Dendritic cell treated with granulocyte-macrophage colony-stimulating factor and Interleukin-4, amounts not matched to agents 40 ng/mL and 50 ng/mL, for 4 days (primary cell): ENCODE results near the gene RRP8.

Experiments used
- H3K27ac Mint-ChIP-seq: one replicate; pipeline ENCODE4 v1.8.0; 2022; ENCODE audit warnings: mild to moderate bottlenecking, mixed read lengths
- H3K27me3 Mint-ChIP-seq: one replicate; pipeline ENCODE4 v1.8.0; 2022; ENCODE audit warnings: mild to moderate bottlenecking, mixed read lengths
- H3K36me3 Mint-ChIP-seq: one replicate; pipeline ENCODE4 v1.8.0; 2022; ENCODE audit warnings: low read depth, mixed read lengths
- H3K4me1 Mint-ChIP-seq: one replicate; pipeline ENCODE4 v1.8.0; 2022; ENCODE audit warnings: low read depth, mixed read lengths
- H3K4me3 Mint-ChIP-seq: one replicate; pipeline ENCODE4 v1.8.0; 2022; ENCODE audit warnings: mild to moderate bottlenecking, moderate library complexity, mixed read lengths
- H3K9me3 Mint-ChIP-seq: one replicate; pipeline ENCODE4 v1.8.0; 2022; ENCODE audit warnings: mixed read lengths
- intact Hi-C: fragments of 100-400 bp; cut with micrococcal nuclease; formaldehyde crosslinking; loops from one replicate; pipeline ENCODE4 v1.15.0; 2022

Gene RRP8

DNA sequence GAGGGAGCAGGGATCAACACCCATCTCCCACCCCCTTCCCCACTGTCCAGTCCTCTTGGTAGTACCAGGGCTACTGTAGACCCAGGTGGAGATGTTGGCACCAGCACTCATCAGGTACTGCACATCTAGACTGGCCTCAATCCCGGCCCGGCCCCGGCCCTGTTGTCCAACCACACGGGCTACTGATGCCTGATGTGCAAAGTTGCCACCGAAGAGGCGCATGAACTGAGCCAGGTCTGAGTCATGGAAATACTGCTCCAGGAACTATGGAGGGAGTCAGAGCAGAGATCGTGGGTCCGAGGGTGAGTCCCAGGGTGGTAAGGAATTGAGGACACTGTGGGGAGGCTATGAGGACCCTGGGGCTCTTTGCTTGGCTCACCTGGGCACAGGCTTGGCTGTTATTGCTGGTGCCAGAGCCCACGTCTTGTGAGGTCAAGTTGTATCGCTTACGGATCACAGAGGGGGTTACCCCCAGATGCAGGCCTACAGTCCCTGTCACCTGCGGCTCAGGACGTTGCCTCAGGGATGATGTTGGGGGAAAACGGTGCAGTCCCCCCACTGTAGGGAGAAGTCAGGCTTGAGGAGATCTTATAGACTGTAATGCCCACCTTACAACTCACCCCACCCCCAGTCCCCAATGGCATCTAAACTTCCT, 13.3 kb upstream of the RRP8 start:
- Mint-ChIP-seq H3K36me3 (peaks cover under 1% of the 10 kb centered on the region), H3K27me3 (peaks cover 1% of the 10 kb centered on the region), H3K4me1 (peaks cover 4% of the 10 kb centered on the region), H3K9me3 (no peaks in the 10 kb centered on the region), H3K27ac (no peak overlapping the region), H3K4me3 (peak overlapping the region; percentile 34)
- intact Hi-C loops = loop anchor here (5.0 kb wide), 1 partner anchor 134 kb away; the partner anchor contains the start of genes ARFIP2 and TIMM10B

DNA sequence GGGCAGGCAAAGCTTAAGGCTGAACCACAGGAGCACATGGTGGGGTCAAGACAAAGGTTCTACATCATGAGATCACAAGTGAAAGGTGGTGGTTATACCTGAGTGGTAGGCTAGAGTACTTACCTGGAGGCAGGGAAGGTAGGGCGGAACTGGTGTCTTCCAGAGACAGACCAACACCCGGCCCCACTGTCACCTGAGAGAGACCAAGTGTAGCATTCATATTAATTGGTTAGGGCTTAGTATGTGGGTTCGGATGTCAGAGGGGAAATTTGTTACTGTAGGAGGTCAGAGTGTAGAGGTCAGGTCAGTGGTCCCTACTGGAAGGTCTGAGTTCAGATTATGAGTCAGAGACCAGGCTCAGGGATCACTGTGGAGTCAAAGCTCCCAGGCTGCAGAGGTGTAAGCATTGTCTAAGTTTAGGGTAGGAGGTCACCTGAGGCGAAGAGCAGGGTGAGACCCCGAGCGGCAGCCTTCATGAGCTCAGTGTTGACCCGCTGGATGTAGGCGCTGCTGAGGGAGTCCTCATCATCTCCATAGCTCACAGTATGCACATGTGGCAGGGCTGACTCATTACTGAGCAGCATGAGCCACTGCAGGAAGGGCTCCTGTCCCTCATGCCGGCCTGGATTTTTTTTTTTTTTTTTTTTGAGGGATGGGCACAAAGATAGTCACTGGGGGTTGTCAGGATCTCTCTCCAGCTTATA, 12.6 kb upstream of the RRP8 start:
- Mint-ChIP-seq H3K27ac (no peak overlapping the region), H3K27me3 (no peaks in the 10 kb centered on the region), H3K4me1 (peaks cover 6% of the 10 kb centered on the region), H3K9me3 (no peaks in the 10 kb centered on the region), H3K4me3 (peak overlapping the region; percentile 32), H3K36me3 (peaks cover 7% of the 10 kb centered on the region)
- intact Hi-C loops = loop anchor here (5.0 kb wide), 1 partner anchor 134 kb away; the partner anchor contains the start of genes ARFIP2 and TIMM10B

DNA sequence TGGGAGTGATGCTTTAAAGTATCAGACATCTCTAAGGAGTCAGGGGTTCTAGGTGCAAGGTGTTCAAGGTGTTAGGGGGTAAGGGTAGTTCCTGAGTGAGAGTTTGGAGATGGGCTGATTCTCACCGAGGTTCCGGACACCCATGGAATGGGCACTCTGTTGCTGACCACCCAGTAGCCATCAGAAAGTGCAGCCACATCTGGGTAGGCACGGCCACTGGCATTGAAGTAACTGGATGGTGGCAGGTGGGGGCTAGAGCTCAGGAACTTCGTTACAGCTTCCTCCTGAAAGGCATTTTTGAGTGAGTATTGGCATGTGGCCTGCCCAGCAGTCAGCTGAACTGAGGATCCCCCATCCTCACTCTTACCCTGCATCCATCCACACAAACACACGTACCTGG, 11.6 kb upstream of the RRP8 start:
- H3K4me1 Mint-ChIP-seq = peaks cover 16% of the 10 kb centered on the region
- no peaks in the 10 kb centered on the region for H3K27me3 Mint-ChIP-seq
- H3K36me3 Mint-ChIP-seq = peaks cover 17% of the 10 kb centered on the region
- intact Hi-C loops = loop anchor here (5.0 kb wide), 1 partner anchor 133 kb away; the partner anchor contains the start of genes ARFIP2 and TIMM10B
- H3K4me3 Mint-ChIP-seq = no peak overlapping the region
- H3K9me3 Mint-ChIP-seq = no peaks in the 10 kb centered on the region
- H3K27ac Mint-ChIP-seq = no peak overlapping the region

DNA sequence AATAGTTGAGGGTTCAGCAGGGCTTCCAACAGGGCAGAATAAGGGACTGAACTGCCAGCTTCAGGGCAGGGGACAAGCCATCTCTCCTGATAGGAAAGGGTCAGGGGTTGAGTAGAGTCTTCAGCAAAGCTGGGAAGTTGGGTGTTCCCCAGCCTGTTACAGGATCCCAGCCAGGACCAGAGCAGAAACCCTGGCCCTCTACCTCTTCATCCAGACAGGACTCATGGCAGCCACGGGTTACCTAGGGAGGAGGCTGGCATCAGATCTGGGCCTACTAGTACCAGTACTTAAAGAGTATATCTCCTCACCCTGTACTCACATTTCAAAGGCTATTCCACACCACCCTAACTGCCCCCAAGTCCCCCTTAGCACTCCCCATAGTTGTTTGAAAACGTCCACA, 11.0 kb upstream of the RRP8 start:
- Mint-ChIP-seq H3K36me3 (peaks cover 23% of the 10 kb centered on the region), H3K9me3 (no peaks in the 10 kb centered on the region), H3K27ac (no peak overlapping the region), H3K4me1 (peaks cover 22% of the 10 kb centered on the region), H3K27me3 (no peaks in the 10 kb centered on the region), H3K4me3 (no peak overlapping the region)
- intact Hi-C loops = loop anchor here (5.0 kb wide), 1 partner anchor 377 kb away; the partner anchor contains the start of gene CNGA4

DNA sequence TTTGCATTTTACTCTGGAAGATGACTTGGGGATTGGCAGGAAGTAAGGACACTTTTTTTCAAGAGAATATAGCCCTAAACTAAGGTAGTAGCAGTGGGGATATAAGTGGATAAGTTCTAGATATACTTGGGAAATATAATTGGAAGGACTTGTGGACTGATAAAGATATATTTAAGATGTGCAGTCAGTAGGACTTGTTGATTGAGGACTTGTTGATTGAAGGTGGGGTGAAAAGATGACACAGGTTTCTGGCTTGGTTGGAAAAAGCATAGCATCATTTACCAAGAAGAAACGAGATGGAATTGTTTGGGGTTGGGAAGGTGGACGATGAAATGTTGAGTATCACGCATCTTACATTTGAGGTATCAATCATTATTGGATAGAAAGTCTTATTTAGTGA, 10.1 kb upstream of the RRP8 start:
- Mint-ChIP-seq H3K4me3 (no peak overlapping the region), H3K9me3 (no peaks in the 10 kb centered on the region), H3K27me3 (no peaks in the 10 kb centered on the region), H3K36me3 (peaks cover 32% of the 10 kb centered on the region), H3K27ac (no peak overlapping the region), H3K4me1 (peaks cover 30% of the 10 kb centered on the region)
- intact Hi-C loops = loop anchor here (5.0 kb wide), 1 partner anchor 376 kb away; the partner anchor contains the start of gene CNGA4

DNA sequence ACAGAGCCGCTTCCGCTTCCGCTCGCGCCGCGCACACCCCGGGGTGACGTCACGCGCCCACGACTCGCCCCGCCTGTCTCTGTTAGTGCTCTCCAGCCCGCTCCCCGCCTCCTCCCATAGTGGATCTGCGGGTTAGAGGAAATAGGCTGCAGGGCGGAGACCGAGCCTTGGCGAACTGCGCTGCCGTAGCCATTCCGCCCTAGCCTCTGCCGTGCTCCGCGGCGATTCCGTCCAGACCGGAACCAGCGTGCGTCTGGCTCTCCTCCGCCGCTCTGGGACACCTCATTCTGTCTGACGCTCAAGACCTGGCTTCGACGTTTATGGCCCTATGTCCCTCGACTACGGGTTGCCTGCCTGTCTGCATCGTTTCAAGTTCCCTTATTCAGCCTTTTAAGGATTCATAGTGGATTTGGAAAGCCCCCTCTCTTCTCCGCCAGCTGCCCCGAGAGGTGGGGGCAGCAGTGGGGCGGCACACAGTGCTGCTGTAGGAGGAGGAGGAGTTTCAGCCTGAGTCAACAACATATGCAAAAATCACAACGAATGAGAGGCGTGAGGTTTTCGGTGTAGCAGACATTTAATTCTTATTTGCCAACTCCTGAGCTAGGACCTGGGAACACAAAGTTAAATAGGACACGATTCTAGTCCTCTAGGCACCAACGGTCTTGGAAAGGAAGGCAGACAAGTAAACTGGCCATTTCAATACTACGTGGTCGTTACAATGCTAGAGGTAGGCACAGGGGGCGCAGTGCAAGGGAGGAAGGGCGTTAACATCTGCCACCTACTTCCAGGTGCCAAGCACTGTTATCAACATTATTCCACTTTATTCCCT, 9.0 kb upstream of the RRP8 start, which contains the start of gene TAF10:
TAF10 (minus strand) TSS at position 4 of the 829 bp plus-strand sequence. CDS start 27 bp downstream, outside the sequence.
- intact Hi-C loops = loop anchor here (1.0 to 5.0 kb wide), 2 partner anchors 8 to 375 kb away; partner anchors contain the start of gene CNGA4

DNA sequence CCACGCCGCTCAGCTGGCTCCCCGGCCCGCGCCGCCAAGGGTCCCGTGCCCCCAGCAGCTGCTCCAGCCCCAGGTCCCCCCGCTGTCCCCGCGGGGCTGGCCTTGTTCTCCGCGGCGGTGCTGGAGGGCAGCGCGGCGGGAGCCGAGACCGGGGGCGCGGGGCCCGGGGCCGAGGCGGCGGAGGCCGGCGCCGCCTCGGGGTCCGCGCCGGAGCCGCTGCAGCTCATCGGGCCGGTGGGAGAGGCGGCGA, 8.5 kb upstream of the RRP8 start:
- Mint-ChIP-seq H3K27me3 (no peaks in the 10 kb centered on the region), H3K9me3 (no peaks in the 10 kb centered on the region), H3K27ac (no peak overlapping the region), H3K4me1 (peaks cover 37% of the 10 kb centered on the region), H3K36me3 (peaks cover 45% of the 10 kb centered on the region), H3K4me3 (peak overlapping the region; percentile 85)
- intact Hi-C loops = loop anchor here (1.0 to 5.0 kb wide), 2 partner anchors 8 to 375 kb away; partner anchors contain the start of gene CNGA4

More for the DNA sequence above, 9.0 kb upstream of the RRP8 start, which contains the start of gene TAF10:
- H3K27ac Mint-ChIP-seq = no peak within 1 kb of the TSS
- H3K27me3 Mint-ChIP-seq = no peaks in the 10 kb centered on the region
- H3K36me3 Mint-ChIP-seq = peaks cover 43% of the 10 kb centered on the region
- peaks cover 35% of the 10 kb centered on the region for H3K4me1 Mint-ChIP-seq
- no peaks in the 10 kb centered on the region for H3K9me3 Mint-ChIP-seq
- H3K4me3 Mint-ChIP-seq = peak within 1 kb of the TSS; percentile 85

DNA sequence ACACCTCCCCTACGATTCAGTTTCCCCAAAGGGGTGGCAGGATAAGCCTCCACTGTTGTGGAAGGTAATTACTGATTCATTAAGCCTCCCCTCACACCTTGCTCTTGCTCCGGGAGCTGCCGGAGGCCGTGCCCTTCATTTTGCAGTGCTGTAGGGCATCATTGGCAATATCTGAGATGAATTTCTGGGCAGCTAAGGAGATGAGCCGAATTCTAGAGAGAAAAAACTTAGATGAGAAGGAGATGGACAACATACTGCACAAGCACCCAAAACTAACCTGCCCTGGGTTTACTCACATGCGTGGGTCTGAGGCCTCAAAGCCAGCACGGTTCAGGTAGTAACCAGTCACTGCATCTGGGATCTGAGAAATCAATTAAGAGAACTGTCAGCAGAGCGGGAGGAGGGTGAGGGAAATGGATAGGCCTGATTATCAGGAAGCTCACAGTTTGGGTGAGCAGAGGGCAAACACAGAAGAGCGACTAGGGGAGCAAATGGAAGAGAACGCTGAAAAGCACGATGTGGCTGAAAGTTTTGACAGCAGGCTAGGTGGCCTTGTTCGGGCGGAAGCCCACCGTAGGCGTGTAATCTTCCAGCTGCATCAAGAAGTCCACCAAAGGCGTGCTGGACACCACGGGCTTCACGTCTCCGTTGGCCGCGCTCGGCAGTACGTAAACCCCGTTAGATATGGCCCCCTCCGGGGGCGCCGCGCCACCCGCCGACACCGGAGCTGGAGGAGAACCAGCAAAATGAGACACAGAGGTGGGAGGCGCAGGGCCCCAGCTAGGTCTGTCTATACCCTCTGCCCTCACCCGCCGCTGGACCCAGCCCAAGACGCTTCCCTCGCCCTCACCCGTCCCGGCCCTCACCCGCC, 7.9 kb upstream of the RRP8 start:
- Mint-ChIP-seq H3K4me3 (peak overlapping the region; percentile 85), H3K36me3 (peaks cover 45% of the 10 kb centered on the region), H3K27me3 (no peaks in the 10 kb centered on the region), H3K27ac (no peak overlapping the region), H3K4me1 (peaks cover 37% of the 10 kb centered on the region), H3K9me3 (no peaks in the 10 kb centered on the region)
- intact Hi-C loops = loop anchor here (5.0 kb wide), 1 partner anchor 374 kb away; the partner anchor contains the start of gene CNGA4

DNA sequence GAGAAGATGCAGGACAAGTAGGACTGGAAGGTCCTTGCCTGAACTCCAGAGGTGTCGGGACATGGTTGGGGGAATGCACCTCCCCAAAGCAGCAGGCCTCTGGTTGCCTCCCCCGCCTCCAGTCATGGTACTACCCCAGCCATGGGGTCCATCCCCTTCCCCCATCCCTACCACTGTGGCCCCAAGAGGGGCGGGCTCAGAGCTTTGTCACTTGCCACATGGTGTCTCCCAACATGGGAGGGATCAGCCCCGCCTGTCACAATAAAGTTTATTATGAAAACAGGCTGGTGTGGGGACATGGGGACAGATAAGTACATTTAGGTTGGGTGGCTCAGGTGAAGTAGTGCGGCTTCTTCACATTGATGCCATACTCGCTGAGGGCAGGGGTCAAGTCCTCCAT, 7.2 kb upstream of the RRP8 start:
- Mint-ChIP-seq H3K4me1 (peaks cover 37% of the 10 kb centered on the region), H3K36me3 (peaks cover 45% of the 10 kb centered on the region), H3K9me3 (no peaks in the 10 kb centered on the region), H3K27ac (no peak overlapping the region), H3K27me3 (no peaks in the 10 kb centered on the region), H3K4me3 (peak overlapping the region; percentile 85)
- intact Hi-C loops = loop anchor here (5.0 kb wide), 1 partner anchor 373 kb away; the partner anchor contains the start of gene CNGA4

DNA sequence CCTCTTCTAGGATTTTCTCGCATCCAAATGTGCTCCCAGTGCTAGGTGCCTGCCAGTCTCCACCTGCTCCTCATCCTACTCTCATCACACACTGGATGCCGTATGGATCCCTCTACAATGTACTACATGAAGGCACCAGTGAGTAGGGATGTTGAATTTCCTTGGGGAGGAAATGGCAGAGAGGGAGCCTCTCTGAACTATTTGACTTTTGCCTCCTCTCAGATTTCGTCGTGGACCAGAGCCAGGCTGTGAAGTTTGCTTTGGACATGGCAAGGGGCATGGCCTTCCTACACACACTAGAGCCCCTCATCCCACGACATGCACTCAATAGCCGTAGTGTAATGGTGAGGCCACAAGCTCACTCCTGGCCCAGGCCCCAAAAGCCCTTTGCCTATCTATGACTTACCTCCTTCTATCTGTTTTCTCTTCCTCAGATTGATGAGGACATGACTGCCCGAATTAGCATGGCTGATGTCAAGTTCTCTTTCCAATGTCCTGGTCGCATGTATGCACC, 6.1 kb upstream of the RRP8 start:
- H3K36me3 Mint-ChIP-seq = peaks cover 45% of the 10 kb centered on the region
- no peak overlapping the region for H3K4me3 Mint-ChIP-seq
- no peak overlapping the region for H3K27ac Mint-ChIP-seq
- no peaks in the 10 kb centered on the region for H3K27me3 Mint-ChIP-seq
- intact Hi-C loops = loop anchor here (5.0 to 10.0 kb wide), 3 partner anchors 75 to 372 kb away; partner anchors contain the start of gene CNGA4
- peaks cover 37% of the 10 kb centered on the region for H3K4me1 Mint-ChIP-seq
- H3K9me3 Mint-ChIP-seq = no peaks in the 10 kb centered on the region

DNA sequence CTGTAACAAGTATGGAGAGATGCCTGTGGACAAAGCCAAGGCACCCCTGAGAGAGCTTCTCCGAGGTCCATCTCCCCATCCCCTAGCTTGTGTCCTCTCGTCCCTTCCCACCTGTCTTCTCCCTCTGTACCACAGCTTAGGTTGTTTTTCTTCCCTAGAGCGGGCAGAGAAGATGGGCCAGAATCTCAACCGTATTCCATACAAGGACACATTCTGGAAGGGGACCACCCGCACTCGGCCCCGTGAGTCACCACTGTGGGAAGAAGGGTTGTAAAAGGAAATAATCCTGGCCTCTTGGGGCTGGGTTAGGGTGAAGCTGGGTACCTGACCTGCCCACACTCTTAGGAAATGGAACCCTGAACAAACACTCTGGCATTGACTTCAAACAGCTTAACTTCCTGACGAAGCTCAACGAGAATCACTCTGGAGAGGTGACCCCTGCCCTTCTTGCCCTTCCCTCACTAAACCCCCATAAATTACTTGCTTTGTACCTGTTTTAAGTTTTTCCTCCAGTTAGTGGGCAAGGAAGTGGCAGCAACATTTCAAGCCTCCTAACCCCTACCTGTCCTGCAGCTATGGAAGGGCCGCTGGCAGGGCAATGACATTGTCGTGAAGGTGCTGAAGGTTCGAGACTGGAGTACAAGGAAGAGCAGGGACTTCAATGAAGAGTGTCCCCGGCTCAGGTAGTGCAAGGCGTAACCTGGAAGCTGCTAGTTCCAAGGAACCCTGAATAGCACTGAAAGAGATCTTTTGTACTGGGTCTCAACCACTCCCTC, 5.5 kb upstream of the RRP8 start:
- H3K27ac Mint-ChIP-seq = no peak overlapping the region
- intact Hi-C loops = loop anchor here (10.0 kb wide), 2 partner anchors 74 to 224 kb away; no protein-coding TSS in a partner anchor
- H3K4me3 Mint-ChIP-seq = no peak overlapping the region

DNA sequence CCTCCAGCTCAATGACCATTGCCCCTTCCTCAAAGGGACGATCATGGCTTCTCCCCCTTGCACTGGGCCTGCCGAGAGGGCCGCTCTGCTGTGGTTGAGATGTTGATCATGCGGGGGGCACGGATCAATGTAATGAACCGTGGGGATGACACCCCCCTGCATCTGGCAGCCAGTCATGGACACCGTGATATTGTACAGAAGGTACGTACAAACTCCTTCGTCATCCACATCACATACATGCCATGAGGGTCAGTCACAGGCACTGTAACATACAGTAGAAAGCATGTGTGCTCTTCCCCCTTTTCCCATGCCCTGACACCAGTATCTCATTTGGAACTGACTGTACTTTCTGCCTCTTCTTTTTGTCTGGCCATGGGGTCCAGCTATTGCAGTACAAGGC, 4.6 kb upstream of the RRP8 start:
- peaks cover 45% of the 10 kb centered on the region for H3K36me3 Mint-ChIP-seq
- H3K27me3 Mint-ChIP-seq = no peaks in the 10 kb centered on the region
- H3K4me1 Mint-ChIP-seq = peaks cover 37% of the 10 kb centered on the region
- intact Hi-C loops = loop anchor here (10.0 kb wide), 2 partner anchors 73 to 223 kb away; no protein-coding TSS in a partner anchor
- no peaks in the 10 kb centered on the region for H3K9me3 Mint-ChIP-seq
- H3K4me3 Mint-ChIP-seq = no peak overlapping the region
- H3K27ac Mint-ChIP-seq = no peak overlapping the region

More for the DNA sequence above, 5.5 kb upstream of the RRP8 start:
- peaks cover 45% of the 10 kb centered on the region for H3K36me3 Mint-ChIP-seq
- no peaks in the 10 kb centered on the region for H3K27me3 Mint-ChIP-seq
- H3K4me1 Mint-ChIP-seq = peaks cover 37% of the 10 kb centered on the region
- H3K9me3 Mint-ChIP-seq = no peaks in the 10 kb centered on the region
